Naive thymus-derived CD4-positive, alpha-beta T cell (primary cell): ENCODE results near the gene CLPTM1L. TPM values are rescaled to one million over a fixed set of nuclear protein-coding genes. Genes with fewer than 3 reads are reported as not detected.
A peak's percentile ranks its signal among the peaks of the same experiment; 100 is the strongest.
"Not testable (repeated sequence)": the region's sequence is repeated elsewhere in the genome, so short reads cannot be mapped to it uniquely, and the experiment has no call there.

ENCODE experiments used
- ATAC-seq: fragments of 150-1000 bp; cut with Tn5 transposase; 2 replicates; pipeline ENCODE4 v1.10.0; 2021; ENCODE audit warnings: mild to moderate bottlenecking, moderate library complexity
- CTCF ChIA-PET: fragments of 350-600 bp; sonication (Branson Sonifier 250); formaldehyde crosslinking; loops from one replicate; lab custom pipeline; 2021; ENCODE audit warnings: antibody characterized with exemption; lab: Charles Lee
- POLR2A ChIA-PET: fragments of 350-600 bp; sonication (Branson Sonifier 250); formaldehyde crosslinking; loops from one replicate; lab custom pipeline; 2021; ENCODE audit warnings: antibody characterized with exemption, inconsistent platforms; lab: Charles Lee
- DNase-seq, 9 donors: peaks; one replicate each; pipeline versions ENCODE4 v3.0.0 to v3.0.0-alpha.2; 2020 to 2022; ENCODE audit warnings: mixed read lengths in 1 of 9
- H3K27ac ChIP-seq: one replicate; pipeline ENCODE4 v1.7.0; 2013; ENCODE audit warnings: mild to moderate bottlenecking, low read depth, low read length, moderate library complexity
- H3K27me3 ChIP-seq, 2 donors: one replicate each; pipeline ENCODE4 v1.7.0; 2013; ENCODE audit warnings: low read length in 2 of 2, mild to moderate bottlenecking in 2 of 2, moderate library complexity in 2 of 2; ENCODE audit not compliant: control insufficient read depth in 2 of 2, insufficient read depth in 2 of 2
- H3K36me3 ChIP-seq, 3 experiments: 1 replicate in 2 of 3; 2 replicates in 1 of 3; pipeline ENCODE4 v1.7.0; 2013; ENCODE audit warnings: low read length in 3 of 3, mild to moderate bottlenecking in 3 of 3, moderate library complexity in 1 of 3; ENCODE audit not compliant: insufficient read depth in 3 of 3, control insufficient read depth in 2 of 3
- H3K4me1 ChIP-seq, 2 donors: one replicate each; pipeline ENCODE4 v1.7.0; 2013; ENCODE audit warnings: low read length in 2 of 2, mild to moderate bottlenecking in 2 of 2, moderate library complexity in 1 of 2; ENCODE audit not compliant: control insufficient read depth in 2 of 2, insufficient read depth in 2 of 2
- H3K4me3 ChIP-seq: 2 replicates; pipeline ENCODE4 v1.7.0; 2013; ENCODE audit warnings: mild to moderate bottlenecking, low read length
- H3K9me3 ChIP-seq, 3 experiments: 1 replicate in 2 of 3; 2 replicates in 1 of 3; pipeline ENCODE4 v1.7.0; 2013; ENCODE audit warnings: low read length in 3 of 3; ENCODE audit not compliant: control insufficient read depth in 2 of 3
- H3K27ac Mint-ChIP-seq, 9 donors: one replicate each; pipeline ENCODE4 v1.8.0; 2020 to 2022; ENCODE audit warnings: mixed read lengths in 9 of 9, mild to moderate bottlenecking in 8 of 9, moderate library complexity in 5 of 9, inconsistent platforms in 2 of 9
- H3K27me3 Mint-ChIP-seq, 5 donors: one replicate each; pipeline ENCODE4 v1.8.0; 2021 to 2022; ENCODE audit warnings: mixed read lengths in 5 of 5, mild to moderate bottlenecking in 1 of 5
- H3K36me3 Mint-ChIP-seq, 5 donors: one replicate each; pipeline ENCODE4 v1.8.0; 2020 to 2022; ENCODE audit warnings: mixed read lengths in 5 of 5, mild to moderate bottlenecking in 3 of 5, inconsistent platforms in 1 of 5
- H3K4me1 Mint-ChIP-seq, 7 donors: one replicate each; pipeline ENCODE4 v1.8.0; 2020 to 2022; ENCODE audit warnings: mixed read lengths in 7 of 7, mild to moderate bottlenecking in 3 of 7, inconsistent platforms in 1 of 7
- H3K4me3 Mint-ChIP-seq, 10 donors: one replicate each; pipeline ENCODE4 v1.8.0; 2020 to 2022; ENCODE audit warnings: mild to moderate bottlenecking in 10 of 10, mixed read lengths in 10 of 10, moderate library complexity in 6 of 10, inconsistent platforms in 2 of 10
- H3K9me3 Mint-ChIP-seq, 11 donors: one replicate each; pipeline ENCODE4 v1.8.0; 2020 to 2022; ENCODE audit warnings: mixed read lengths in 11 of 11, mild to moderate bottlenecking in 4 of 11, inconsistent platforms in 1 of 11, moderate library complexity in 1 of 11
- intact Hi-C, 2 donors: fragments of 100-400 bp; cut with micrococcal nuclease; formaldehyde crosslinking; loops; one replicate each; pipeline ENCODE4 v1.15.1; 2023
- polyA plus RNA-seq, 2 donors: library from polyadenylated mRNA; unstranded; fragments of 300-500 nt; fragmentation: Illumina TruSeq; gene quantifications; one replicate each; pipeline ENCODE4 v1.2.3, GENCODE V29; 2021
- total RNA-seq, 6 experiments: library from RNA in 5 of 6; stranded (reverse) in 5 of 6; gene quantifications; 1 replicate in 5 of 6; 2 replicates in 1 of 6; pipeline ENCODE4 v1.2.3 and lab custom pipeline; 2021 to 2026

CLPTM1L gene
- total and polyA plus RNA-seq, 7 experiments from 2014 or later = 27.7 to 104 (median 67.6) TPM

DNA sequence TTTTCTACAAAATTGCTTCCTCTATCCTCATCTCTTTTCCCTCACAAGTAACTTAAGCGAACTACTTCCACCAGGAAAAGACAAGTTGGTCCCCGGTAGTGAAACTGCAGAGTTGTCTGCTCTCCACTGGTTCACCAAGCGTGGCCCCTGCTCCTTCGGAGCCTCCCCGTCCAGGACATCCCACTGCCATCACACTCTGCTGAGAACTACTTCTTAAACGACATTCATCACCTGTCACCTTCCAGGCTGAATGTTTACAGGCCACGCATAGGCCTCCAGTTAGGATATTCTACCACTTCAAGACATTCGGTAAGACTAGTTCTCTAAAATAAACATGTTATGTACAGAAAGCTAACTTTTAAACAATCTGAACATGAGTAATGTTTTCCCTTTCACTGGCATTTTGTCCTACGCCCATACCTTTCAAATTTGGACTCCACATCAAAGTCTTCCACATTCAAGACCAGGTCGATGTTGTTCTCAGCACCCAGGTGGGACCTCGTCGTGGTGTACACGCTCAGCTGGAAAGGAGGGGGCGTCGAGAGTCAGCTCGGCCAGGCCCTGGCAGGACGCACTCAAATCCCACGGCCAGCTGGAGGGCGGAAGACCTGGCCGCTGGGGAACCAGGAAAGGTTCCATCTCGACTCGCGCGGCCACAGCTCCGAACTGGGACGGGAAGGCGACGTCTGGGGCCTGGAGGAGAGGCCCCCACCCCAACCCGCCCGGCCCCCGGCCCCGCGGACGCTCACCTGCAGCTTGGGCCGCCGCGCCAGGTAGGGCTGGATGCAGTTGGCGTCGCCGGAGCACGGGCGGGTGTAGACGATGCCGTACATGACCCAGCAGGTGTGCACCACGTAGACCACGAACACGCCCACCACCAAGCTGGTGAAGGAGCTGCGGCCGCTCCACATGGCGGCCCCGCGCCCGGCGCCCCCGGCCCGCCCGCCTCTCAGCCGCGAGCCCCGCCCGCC, 683 bp downstream of the CLPTM1L start:
- H3K27ac ChIP-seq = peak overlapping the region; percentile 69

DNA sequence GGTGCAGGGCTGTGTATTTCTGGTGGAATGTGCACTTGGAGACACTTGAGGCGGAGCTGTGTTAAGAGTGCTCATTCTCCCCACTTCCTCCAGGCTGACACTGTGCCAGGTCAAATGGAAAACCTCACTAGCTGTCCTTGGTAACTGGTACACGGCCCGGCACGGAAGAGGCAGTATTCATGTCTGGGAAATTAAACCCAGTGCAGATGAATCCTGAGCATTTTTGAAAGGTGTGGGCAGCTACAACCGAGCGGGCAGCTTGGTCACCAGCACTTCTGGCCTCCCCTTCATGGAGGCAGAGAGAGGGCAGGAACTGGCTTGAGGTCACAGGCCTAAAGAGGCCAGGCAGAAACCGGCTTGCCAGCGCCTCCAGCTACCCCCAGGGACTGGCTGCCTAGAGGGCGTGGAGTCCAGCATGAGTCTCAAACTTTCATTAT, 1.6 kb downstream of the CLPTM1L start:
- peak overlapping the region; percentile 48 to 95 (median 91) for H3K4me3 Mint-ChIP-seq
- no peaks in the 10 kb centered on the region for H3K9me3 ChIP-seq
- H3K27ac ChIP-seq = no peak overlapping the region
- peaks cover 0 to 27% (median 17%) of the 10 kb centered on the region in 5 donors for H3K36me3 Mint-ChIP-seq
- no peaks in the 10 kb centered on the region for H3K27me3 ChIP-seq
- CTCF ChIA-PET = interaction anchor here (0.6 kb wide), 1 partner anchor 341 kb away, joined by 3 read pairs; no protein-coding TSS in a partner anchor
- no peaks in the 10 kb centered on the region for H3K9me3 Mint-ChIP-seq
- peak overlapping the region; percentile 75 for H3K4me3 ChIP-seq
- intact Hi-C loops = loop anchor here in 1 of 2 donors (10.0 kb wide), 2 partner anchors 181 to 461 kb away; partner anchors contain the start of genes LPCAT1 and NDUFS6
- peaks cover 12 to 18% of the 10 kb centered on the region in 2 donors for H3K4me1 ChIP-seq
- H3K36me3 ChIP-seq = peaks cover 0 to 40% (median 19%) of the 10 kb centered on the region in 3 experiments
- H3K27me3 Mint-ChIP-seq = no peaks in the 10 kb centered on the region
- ATAC-seq (no peak), DNase-seq (no peak)
- peak overlapping the region in 8 of 9 donors; percentile 16 to 91 (median 52) for H3K27ac Mint-ChIP-seq
- POLR2A ChIA-PET = interaction anchor here (2.3 to 3.5 kb wide), 2 partner anchors 25 to 43 kb away, joined by 6 to 35 read pairs; no protein-coding TSS in a partner anchor
- peaks cover 23 to 47% (median 33%) of the 10 kb centered on the region in 7 donors for H3K4me1 Mint-ChIP-seq

More for the DNA sequence above, 683 bp downstream of the CLPTM1L start:
- CTCF ChIA-PET = no interaction called here
- H3K4me1 Mint-ChIP-seq = peaks cover 23 to 47% (median 33%) of the 10 kb centered on the region in 7 donors
- H3K27ac Mint-ChIP-seq = peak overlapping the region; percentile 67 to 95 (median 88)
- H3K27me3 ChIP-seq = no peaks in the 10 kb centered on the region
- DNase-seq (peak in 2 of 9 donors; percentile 35 to 41), ATAC-seq (no peak)
- H3K27me3 Mint-ChIP-seq = no peaks in the 10 kb centered on the region
- H3K9me3 Mint-ChIP-seq = no peaks in the 10 kb centered on the region
- no peaks in the 10 kb centered on the region for H3K9me3 ChIP-seq
- peaks cover 0 to 31% (median 14%) of the 10 kb centered on the region in 3 experiments for H3K36me3 ChIP-seq
- H3K4me3 Mint-ChIP-seq = peak overlapping the region; percentile 84 to 95 (median 91)
- POLR2A ChIA-PET = interaction anchor here (0.6 to 3.6 kb wide), 7 partner anchors 26 to 89 kb away, joined by 3 to 35 read pairs (median 6); no protein-coding TSS in a partner anchor
- peak overlapping the region; percentile 75 for H3K4me3 ChIP-seq
- peaks cover 12 to 18% of the 10 kb centered on the region in 2 donors for H3K4me1 ChIP-seq
- peaks cover 0 to 27% (median 17%) of the 10 kb centered on the region in 5 donors for H3K36me3 Mint-ChIP-seq
- intact Hi-C loops = loop anchor here (2.0 to 10.0 kb wide), 5 partner anchors 49 to 461 kb away; partner anchors contain the start of genes BRD9 (in 1 of the 2), LPCAT1 (in 1 of the 2), MRPL36 (in 1 of the 2) and NDUFS6 (in 1 of the 2)

- Histone ChIP-seq H3K4me1 (peaks cover 12 to 18% of the 10 kb centered on the region in 2 donors), H3K36me3 (peaks cover 0 to 46% (median 22%) of the 10 kb centered on the region in 3 experiments)
- H3K4me3 Mint-ChIP-seq = peak overlapping the region in 7 of 10 donors; percentile 84 to 95 (median 91)
- not testable (repeated sequence) for DNase-seq, H3K4me3 ChIP-seq, H3K27me3 ChIP-seq, H3K27me3 Mint-ChIP-seq, H3K9me3 ChIP-seq, ATAC-seq, H3K9me3 Mint-ChIP-seq, H3K27ac ChIP-seq
- intact Hi-C loops = loop anchor here in 1 of 2 donors (10.0 kb wide), 2 partner anchors 182 to 462 kb away; partner anchors contain the start of genes LPCAT1 and NDUFS6
- ChIA-PET CTCF (interaction anchor here (0.6 kb wide), 1 partner anchor 111 kb away, joined by 3 read pairs; no protein-coding TSS in a partner anchor), POLR2A (interaction anchor here (0.7 to 1.4 kb wide), 2 partner anchors 31 to 234 kb away, joined by 3 to 6 read pairs; no protein-coding TSS in a partner anchor)
- H3K4me1 Mint-ChIP-seq = peaks cover 23 to 47% (median 33%) of the 10 kb centered on the region in 7 donors
- peak overlapping the region in 1 of 9 donors; percentile 57 for H3K27ac Mint-ChIP-seq
- H3K36me3 Mint-ChIP-seq = peaks cover 0 to 32% (median 17%) of the 10 kb centered on the region in 5 donors
Observed at GRCh38 chr5:1342711-1343110, 2.2 kb downstream of the CLPTM1L start.

GRCh38 chr5:1342268-1342667, 2.6 kb downstream of the CLPTM1L start:
- peak overlapping the region in 1 of 10 donors; percentile 6 for H3K4me3 Mint-ChIP-seq
- Histone ChIP-seq H3K4me1 (peaks cover 12 to 18% of the 10 kb centered on the region in 2 donors), H3K4me3 (no peak overlapping the region), H3K27me3 (no peaks in the 10 kb centered on the region), H3K27ac (no peak overlapping the region), H3K36me3 (peaks cover 0 to 51% (median 26%) of the 10 kb centered on the region in 3 experiments), H3K9me3 (no peaks in the 10 kb centered on the region)
- peaks cover 0 to 34% (median 17%) of the 10 kb centered on the region in 5 donors for H3K36me3 Mint-ChIP-seq
- intact Hi-C loops = loop anchor here in 1 of 2 donors (10.0 kb wide), 2 partner anchors 183 to 463 kb away; partner anchors contain the start of genes LPCAT1 and NDUFS6
- no peak for ATAC-seq
- H3K9me3 Mint-ChIP-seq = no peaks in the 10 kb centered on the region
- CTCF ChIA-PET = interaction anchor here (0.6 kb wide), 1 partner anchor 111 kb away, joined by 3 read pairs; no protein-coding TSS in a partner anchor
- DNase-seq = no peak
- no peak overlapping the region for H3K27ac Mint-ChIP-seq
- H3K4me1 Mint-ChIP-seq = peaks cover 23 to 47% (median 33%) of the 10 kb centered on the region in 7 donors
- POLR2A ChIA-PET = interaction anchor here (0.7 to 1.4 kb wide), 3 partner anchors 10 to 234 kb away, joined by 3 to 6 read pairs (median 5); no protein-coding TSS in a partner anchor
- H3K27me3 Mint-ChIP-seq = no peaks in the 10 kb centered on the region

GRCh38 chr5:1341863-1342262, 3.0 kb downstream of the CLPTM1L start:
- H3K27me3 ChIP-seq = no peaks in the 10 kb centered on the region
- H3K36me3 Mint-ChIP-seq = peaks cover 0 to 36% (median 17%) of the 10 kb centered on the region in 5 donors
- peaks cover 0 to 55% (median 30%) of the 10 kb centered on the region in 3 experiments for H3K36me3 ChIP-seq
- ATAC-seq = no peak
- peaks cover 12 to 18% of the 10 kb centered on the region in 2 donors for H3K4me1 ChIP-seq
- no peak overlapping the region for H3K27ac Mint-ChIP-seq
- H3K4me3 Mint-ChIP-seq = no peak overlapping the region
- DNase-seq = no peak
- intact Hi-C loops = loop anchor here in 1 of 2 donors (10.0 kb wide), 2 partner anchors 183 to 463 kb away; partner anchors contain the start of genes LPCAT1 and NDUFS6
- H3K9me3 Mint-ChIP-seq = no peaks in the 10 kb centered on the region
- POLR2A ChIA-PET = interaction anchor here (0.8 to 1.4 kb wide), 2 partner anchors 10 to 30 kb away, joined by 5 to 6 read pairs; no protein-coding TSS in a partner anchor
- no peak overlapping the region for H3K27ac ChIP-seq
- no peaks in the 10 kb centered on the region for H3K27me3 Mint-ChIP-seq
- H3K4me1 Mint-ChIP-seq = peaks cover 23 to 51% (median 37%) of the 10 kb centered on the region in 7 donors
- no peak overlapping the region for H3K4me3 ChIP-seq
- CTCF ChIA-PET = no interaction called here
- H3K9me3 ChIP-seq = no peaks in the 10 kb centered on the region
